ENCODE results near the gene PITPNC1.

The PITPNC1 gene

DNA sequence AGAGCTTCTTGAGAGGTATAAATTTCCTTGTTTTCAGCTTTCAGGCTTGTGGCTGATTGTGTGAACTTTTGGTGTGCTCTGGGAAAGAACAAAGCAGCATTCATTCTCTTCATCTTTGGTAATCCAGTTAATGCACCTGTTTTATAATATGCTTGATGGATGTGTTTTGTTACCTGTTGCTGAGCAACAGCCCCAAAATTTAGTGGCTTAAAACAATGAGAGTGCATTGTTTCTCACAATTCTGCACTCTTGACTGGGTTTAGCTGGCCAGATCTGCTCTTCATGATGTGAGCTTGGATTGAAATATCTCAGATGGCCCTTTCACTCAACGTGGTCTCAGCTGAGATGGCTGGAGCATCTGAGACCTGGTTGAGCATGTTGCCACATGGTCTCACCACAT, 281.9 kb downstream of the PITPNC1 start:
- no peak for DNase-seq

DNA sequence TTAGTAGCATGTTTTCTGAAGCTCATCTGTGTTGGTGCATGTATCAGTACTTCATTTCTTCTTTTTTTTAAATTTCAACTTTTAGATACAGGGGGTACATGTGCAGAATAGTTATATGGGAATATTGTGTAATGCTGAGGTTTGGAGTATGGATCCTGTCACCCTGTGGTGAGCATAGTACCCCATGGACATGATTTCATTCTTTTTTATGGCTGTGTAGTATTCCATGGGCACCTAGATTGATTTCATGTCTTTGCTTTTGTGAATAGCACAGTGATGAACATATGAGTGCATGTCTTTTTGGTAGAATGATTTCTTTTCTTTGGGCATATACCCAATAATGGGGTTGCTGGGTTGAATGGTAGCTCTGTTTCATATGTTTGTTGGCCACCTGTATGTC, 285.6 kb downstream of the PITPNC1 start:
- DNase-seq: no peak

DNA sequence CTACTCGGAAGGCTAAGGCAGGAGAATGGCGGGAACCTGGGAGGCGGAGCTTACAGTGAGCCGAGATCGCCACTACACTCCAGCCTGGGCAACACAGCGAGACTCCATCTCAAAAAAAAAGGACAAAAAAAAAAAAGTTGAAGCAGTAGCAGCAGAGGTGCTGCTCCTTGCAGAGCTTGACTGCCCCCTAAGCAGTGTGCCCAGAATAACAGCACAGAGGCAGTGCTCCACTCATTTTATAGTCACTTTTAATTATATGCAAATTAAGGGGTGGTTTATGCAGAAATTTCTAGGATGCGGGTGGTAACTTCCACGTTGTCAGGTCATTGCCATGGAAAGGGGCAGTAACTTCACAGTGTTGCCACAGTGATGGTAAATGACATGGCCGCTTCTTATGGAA, 286.4 kb downstream of the PITPNC1 start:
- DNase-seq: no peak

DNA sequence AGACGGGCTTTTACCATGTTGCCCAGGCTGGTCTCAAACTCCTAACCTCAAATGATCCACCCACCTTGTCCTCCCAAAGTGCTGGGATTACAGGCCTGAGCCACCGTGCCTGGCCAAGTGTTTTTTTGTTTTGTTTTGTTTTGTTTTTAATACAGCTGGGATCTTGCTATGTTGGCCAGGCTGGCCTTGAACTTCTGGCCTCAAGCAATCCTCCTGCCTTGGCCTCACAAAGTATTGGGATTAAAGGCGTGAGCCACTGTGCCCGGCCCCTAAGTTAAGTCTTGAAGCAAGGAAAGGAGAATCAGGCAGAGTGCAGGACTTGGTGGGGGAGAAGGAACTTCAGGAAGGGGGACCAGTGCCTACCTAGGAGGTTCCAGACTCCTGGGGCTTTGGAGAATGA, 288.9 kb downstream of the PITPNC1 start:
- no peak for DNase-seq

DNA sequence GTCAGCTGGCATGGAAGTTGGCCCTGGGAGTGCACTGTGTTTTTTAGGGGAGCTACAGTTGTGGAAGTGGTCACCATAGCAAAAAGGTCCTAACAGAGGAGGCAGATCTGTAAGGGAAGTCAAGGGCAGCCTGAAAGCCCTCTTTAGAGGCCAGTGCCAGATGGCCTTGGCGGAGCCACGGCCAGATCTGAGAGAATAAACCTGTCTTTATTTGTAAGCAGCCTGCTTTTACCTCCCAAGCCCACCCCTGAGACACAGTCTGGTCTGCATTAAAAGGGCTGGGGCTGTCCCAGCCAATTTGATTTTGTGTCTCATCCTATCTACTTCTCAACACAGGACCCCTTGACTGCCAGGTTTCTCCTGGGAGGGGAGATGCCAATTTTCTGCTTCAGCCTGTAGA, 289.6 kb downstream of the PITPNC1 start:
- peak; percentile 77 for DNase-seq

DNA sequence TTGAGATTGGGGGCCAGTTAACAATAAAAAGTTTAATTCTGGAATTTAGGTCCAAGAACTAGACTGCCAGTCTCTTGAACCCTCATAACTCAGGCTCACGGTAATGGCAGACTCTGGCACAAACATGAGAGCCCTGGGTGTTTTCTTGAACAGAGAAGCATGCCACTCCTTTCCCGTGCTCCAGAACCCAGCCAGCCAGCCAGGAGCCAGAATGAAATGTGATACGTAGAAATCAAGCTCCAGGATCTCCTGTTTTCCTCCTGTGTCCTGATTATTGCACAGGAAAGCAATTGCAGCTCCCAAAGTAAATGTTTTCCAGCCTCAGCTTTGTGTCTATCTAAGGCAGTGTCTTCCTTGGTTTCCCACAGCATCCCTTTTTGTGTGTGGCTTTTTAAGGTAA, 294.4 kb downstream of the PITPNC1 start:
- DNase-seq: no peak

DNA sequence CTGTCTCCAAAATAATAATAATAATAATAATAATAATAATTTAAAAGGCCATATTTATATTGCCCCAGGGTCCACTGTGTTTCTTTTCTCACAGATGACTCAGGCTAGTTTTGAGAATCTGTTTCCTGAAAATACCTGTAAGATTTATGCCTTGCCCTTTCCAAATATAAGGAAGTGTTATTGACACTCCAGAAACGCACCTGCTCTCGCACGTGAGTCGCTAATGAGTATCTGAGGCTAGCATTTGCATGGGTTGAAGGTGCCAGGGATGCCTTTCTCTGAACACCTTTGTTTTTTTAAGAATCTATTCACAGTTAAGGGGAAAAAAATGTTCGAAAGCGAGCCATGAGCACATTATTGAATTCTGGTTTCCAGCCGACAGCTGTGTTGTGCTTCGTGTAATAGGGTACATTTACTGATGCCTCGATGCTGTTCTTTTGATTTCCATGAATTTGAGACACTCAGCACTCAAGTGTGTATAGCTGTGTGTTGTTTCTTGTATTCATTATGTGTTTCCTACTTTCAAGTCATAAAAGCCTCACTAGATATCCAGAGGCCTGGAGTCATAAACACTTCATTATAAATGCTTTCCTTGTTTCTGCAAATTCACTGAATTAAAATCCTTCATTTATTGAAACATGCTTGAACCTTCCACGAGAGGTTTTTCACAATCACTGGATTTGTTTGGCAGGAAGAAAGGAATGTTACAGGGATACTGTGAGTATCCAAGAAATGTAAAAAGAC, 295.7 kb downstream of the PITPNC1 start:
- no peak for DNase-seq

DNA sequence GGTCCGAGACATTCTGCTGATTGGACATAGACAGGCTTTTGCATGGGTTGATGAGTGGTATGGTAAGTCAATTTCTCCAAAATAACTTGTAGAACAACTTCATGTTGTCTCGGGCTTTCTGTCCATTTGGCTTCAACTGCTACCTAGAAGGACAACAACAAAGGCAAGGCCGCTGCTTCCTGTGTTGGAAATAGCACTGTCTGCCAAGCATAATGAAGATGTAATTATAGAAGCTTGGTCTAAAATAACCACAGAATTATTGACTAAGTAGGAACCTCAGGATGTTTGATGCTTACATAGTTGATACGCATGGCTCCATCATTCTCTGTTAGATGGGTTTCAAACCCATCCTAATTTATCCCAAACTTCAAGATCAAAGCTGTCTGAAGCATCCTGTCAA, 298.4 kb downstream of the PITPNC1 start:
- DNase-seq: no peak

DNA sequence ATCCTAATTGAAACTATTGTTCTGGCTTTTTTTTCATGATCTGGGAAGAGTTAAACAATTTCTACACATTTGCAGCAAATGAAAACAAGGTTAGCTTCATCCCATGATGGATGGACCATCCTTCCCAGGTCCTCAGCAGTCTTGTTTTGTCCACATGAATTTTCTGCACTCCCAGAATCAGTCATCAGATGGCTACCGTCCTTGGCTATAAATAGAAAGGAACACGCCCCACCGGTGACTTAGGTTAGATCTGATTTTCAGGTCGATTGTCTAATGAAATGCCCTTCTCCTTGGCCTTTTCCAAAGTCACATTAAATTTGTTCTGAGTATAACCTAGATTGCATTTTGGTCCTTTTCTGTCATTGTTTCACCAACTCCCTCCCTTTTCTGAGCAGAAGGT, 299.2 kb downstream of the PITPNC1 start:
- DNase-seq: no peak

DNA sequence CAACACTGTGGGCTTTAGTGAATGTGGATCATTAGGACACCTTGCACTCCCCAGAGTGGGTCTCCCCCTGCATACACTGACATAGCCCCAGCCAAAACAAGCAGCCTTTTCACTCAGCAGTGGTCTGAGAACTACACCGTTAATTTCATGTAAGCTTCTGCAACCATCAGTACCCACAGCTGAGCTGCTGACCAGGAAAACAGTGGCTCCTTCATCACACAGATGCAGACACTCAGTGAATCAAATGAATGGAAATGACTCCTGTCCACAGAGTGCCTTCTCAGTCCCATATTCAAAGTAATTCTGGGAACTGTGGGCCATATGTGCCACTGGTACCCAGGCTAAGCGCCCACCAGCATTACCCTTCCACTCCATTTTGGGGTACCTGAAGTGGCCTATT, 301.3 kb downstream of the PITPNC1 start:
- DNase-seq: no peak

DNA sequence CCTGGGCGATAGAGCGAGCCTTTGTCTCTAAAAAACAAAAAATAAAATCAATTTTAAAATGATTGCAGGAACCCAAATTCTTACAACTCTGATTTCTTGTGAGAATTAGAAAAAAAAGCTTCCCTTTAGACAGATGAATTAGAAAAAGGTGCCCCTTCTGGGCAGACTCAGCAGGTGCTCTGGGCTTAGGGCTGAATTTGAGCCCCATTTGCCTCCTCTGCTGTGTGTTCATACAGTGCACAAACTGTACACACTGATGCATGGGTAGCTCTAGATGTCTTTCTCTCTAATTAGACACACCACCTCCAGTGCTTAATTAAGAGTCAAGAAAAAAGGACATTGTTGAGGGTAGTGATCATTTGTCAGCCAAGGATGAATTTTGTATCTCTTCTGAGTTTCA, 302.1 kb downstream of the PITPNC1 start:
- no peak for DNase-seq

DNA sequence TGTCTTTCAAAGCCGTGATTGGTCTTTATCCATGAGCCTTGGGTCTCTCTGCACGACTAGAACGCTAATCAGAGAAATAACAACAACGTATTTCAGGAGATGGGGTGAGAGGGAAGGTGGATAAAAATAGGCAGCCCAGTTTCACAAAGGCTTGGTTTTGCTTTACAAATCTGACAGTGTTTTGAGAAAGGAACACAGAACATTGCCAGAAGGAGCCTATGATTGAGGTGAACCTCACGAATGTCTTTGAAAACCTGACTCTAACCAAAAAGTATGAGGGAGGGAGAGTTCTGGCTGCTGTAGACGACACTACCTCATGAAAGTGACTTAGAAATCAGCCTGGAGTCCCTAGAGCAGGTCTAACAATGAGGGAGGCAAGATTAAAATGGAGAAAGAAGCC, 302.6 kb downstream of the PITPNC1 start:
- DNase-seq: no peak

DNA sequence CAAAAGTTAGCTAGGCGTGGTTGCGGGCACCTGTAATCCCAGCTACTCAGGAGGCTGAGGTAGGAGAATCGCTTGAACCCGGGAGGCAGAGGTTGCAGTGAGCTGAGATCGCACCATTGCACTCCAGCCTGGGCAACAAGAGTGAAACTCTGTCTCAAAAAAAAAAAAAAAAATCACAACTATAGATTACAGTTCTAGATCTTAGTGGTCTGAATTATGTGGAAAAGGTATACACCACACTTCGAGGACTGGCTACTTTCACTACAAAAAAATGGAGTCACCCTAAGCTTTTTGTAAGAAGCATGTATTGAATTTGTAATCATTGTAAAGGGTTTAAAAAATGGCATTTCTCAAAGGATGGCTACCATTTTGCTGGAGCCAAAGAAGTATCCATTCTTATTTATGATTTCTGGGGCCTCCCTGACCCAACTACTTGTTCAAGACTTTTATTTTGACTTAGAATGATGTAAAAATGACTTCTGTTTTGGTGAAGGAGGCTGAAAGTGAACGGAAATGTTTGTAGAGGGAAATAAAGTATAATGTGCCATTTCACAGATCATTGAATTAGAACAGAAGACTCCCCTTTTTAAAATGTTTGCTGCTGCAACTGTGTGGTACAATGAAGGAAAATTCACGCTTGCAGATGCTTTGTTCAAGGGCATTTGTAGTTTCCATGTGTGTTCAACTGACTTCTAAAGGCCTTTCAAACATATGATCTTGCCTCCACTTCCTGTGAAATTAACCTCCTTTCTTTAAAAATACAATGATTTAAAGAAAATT, 303.6 kb downstream of the PITPNC1 start:
- DNase-seq: no peak

DNA sequence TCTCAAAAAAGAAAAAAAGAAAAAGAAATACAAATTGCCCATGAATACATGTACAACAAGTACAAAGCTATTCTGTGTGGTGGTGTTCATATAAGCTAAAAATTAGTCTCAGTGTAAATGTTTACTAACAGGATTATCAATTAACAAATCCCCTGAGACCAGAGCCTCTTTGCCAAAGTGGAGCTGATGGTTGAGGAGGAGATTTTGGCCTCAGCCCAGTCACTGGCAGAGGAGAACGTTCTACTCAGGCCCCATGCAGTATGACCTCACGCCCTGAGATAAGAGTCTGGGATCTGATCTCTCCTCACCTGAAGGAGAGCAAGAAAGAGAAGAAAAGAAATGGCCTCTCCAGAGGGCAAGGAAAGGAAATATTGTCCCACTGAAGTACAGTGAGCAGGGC, 305.1 kb downstream of the PITPNC1 start:
- peak; percentile 92 for DNase-seq

DNA sequence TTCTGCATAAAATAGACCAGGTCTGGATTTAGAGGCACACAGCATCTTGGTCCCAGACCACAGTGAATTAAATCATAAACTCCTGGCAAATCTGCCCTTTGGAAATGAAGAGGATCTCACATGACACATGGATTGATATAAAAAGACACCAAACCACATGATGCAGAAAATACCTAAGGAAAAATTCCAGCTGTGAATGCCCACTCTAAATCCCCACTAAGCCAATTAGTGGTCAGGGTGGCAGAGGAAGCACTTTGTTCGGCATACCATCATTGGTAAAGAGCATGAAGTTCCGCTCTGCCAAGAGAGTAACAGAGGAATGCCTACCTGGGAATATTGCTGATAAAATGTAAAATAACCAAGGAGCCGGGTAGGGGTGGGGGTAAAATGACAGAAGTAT, 308.3 kb downstream of the PITPNC1 start:
- DNase-seq: no peak

DNA sequence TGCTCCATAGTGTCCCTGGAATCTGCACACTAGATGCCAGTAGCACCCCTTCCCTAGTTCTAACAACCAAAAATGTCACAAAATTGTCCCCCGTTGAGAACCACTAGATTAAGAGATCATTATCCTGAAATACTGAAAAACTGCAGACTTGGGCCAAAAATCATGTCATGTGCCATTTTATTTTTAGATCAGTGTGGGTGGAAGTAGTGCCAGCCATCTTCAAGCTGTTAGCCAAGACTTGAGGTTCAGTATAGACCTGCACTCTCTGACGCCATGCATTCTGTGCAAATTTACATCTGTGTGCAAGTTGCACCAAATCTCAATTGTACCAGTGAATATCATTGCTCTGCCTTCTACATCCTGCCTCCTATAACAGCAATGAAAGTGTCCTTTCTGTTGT, 309.2 kb downstream of the PITPNC1 start:
- DNase-seq: no peak

DNA sequence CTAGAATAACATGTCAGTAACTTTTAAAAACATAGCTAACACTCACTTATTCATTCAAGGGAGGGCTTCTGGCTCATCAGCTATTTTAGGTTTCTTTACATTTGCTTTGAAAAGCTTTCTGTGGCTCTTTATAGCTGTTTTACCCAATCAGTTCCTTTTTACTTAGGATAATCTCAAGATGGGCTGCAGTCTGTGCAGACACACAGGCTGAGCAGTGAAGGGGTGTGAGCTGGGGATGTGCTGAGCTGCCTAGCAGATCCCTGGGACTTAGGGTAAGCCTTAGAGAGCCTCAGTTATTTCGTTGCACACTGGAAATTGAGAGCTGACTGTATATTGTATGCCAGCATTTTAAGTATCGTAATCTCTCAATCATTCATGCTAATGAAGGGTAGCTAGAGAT, 310.4 kb downstream of the PITPNC1 start:
- DNase-seq: peak; percentile 73

DNA sequence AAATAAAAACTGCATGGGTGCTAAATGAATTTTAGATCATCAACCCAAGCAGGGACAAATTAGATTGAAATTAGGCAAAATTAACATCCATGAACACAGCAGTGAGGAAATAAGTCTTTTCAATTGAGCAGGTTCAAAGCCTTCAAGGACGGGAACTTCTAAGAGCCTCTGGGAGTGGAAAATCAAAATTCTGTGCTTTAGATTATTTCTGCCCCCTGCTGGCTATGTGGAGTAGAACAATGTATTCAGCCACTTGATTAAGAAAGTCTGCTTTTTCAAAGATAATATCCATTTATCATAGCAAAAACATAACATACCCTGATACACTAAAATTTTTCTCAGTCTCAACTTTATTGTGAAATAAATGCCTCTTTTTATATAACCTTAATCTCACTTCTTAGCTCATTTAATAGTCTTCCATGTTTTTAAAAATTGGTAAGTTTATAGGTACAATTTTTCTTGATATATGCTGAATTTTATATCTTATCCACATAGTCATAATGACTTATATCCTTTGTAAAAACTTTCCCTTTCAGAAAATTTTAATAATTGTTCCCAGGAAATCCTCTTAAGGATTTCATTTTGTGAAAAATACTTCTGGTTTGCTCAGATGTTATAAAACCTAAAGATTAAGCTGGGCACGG, 312.6 kb downstream of the PITPNC1 start:
- DNase-seq: peak; percentile 89

DNA sequence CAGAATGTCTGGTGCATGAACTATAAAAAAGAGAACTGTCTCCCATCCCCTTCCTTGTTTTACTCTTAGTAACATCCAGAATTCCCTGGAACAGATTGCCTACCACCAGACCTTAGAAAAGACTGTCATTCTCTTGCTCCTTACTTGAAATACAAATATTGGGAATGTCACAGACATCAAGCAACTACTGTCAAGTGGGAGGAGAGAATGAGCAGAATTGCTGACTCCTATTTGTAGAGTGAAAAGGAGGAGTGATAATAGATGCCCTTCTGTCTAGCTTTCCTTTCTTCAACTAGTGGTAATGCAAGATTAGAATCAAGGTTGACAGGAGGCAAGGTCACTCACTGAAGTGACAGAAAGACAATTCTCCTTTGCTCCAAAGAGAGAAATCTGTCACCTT, 316.7 kb downstream of the PITPNC1 start:
- DNase-seq: no peak

DNA sequence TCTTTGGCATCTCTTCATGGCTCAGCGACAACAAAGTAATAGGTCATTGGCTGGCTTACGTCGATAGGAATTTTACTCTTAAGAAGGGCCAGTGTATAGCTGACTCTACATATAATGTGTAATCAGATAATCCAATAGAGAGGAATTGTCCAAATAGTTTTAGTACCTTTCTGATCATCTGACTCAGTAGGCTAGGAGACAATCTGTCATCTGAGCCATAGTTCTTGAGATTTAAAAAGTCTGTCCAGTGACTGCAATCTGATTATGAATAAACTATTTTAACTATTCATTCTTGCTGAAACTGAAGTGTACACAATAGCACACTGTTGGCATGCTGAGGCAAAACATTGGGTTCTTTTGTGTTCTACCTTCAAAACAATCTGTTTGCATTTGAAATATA, 319.3 kb downstream of the PITPNC1 start:
- peak; percentile 74 for DNase-seq

DNA sequence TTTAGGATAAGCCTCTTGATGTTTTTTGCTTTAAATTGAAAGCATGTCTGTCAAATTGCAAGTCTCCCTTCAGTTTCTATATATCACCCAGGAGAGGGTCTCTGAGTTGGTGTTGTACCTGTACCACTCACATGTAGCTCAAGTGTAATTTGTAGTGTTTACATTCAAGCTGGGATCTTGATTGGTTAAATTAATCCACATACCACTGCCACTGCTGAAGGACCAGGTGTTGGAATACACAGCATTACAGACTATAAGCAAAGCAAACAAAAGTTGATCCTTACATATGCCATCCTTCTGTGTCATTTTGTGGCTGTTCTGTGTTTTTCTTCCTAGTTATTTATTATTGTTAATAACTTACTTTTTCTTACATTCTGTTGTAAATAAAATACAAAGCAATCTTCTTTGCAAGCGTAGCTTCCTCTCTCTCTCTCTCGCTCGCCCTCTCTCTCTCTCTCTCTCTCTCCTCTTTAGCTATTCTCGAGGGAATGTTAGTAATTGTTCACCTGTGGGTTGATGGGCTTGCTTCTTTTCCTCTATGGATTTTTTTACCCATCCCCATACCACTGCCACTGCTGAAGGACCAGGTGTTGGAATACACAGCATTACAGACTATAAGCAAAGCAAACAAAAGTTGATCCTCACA, 319.9 kb downstream of the PITPNC1 start:
- DNase-seq: peak; percentile 59

DNA sequence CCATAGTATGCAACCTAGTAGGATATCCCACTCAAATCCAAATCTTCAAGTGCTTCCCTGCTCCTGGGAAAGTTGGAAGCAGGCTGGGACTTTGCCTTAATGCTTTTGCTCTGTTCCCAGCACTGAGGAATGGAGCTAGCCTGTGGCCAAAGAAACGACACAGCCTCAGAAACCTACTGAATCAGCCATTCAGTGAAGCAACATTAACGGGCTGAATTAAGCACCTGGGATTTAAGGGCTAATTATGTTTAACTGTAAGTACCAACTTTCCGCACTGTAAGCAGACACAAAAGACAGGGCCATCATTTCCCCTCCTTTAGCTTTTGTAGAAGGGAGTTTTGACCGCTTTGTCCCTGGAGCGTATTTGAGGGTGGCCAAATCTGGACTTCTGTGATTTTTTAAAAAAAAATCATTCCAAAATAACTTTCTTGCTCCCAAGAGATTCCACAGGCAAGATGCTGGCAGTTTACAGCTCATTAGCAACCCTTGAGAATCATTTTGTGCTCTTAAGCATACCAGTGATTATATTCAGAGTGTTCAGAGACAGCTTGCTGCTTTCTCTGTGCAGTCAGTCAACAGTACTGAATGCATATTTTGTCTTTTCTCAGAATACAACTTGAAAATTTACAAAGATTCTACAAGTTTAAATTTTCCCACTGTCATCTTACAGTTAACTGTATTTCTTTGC, 323.1 kb downstream of the PITPNC1 start:
- no peak for DNase-seq

DNA sequence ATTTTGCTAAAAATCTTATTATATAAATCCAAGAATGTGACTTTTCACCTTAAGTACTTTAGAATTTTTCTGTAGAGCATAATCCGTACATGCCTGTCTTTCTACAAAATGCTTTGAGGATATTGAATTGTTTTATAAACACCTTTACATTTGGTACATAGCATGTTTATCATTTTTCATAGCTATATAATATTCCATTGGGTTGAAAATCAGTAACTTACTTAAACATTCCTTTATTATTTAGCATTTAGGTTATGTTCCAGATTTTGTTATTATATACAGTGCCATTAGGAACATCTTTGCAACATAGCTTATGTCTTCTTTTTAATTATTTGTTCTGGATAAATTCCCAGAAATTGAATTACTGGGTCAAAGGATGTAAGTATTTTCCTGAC, 323.6 kb downstream of the PITPNC1 start:
- DNase-seq: no peak
